Fibroblast of lung (primary cell): Measurements from ENCODE around the gene DOCK4. TPM values are rescaled to one million over a fixed set of nuclear protein-coding genes. Genes with fewer than 3 reads are reported as not detected.

Experiments
- DNase-seq, 2 donors: peaks; one replicate each; pipeline versions ENCODE4 v3.0.0 to v3.0.0-alpha.2; 2010; ENCODE audit warnings: low read depth in 2 of 2
- H2AFZ ChIP-seq: 2 replicates; pipeline ENCODE4 v1.5.1; 2012; ENCODE audit warnings: low read length, control low read depth, inconsistent platforms
- H3K27ac ChIP-seq: 2 replicates; pipeline ENCODE4 v1.5.1; 2011; ENCODE audit warnings: low read length, control low read depth; ENCODE audit not compliant: insufficient read depth
- H3K27me3 ChIP-seq: 2 replicates; pipeline ENCODE4 v1.5.1; 2011; ENCODE audit warnings: mild to moderate bottlenecking, low read length; ENCODE audit not compliant: control insufficient read depth, insufficient read depth
- H3K36me3 ChIP-seq: 2 replicates; pipeline ENCODE4 v1.5.1; 2011; ENCODE audit warnings: low read length; ENCODE audit not compliant: control insufficient read depth, insufficient read depth
- H3K4me1 ChIP-seq: 2 replicates; pipeline ENCODE4 v1.5.1; 2011; ENCODE audit warnings: low read length; ENCODE audit not compliant: control insufficient read depth, insufficient read depth; ENCODE audit errors: extremely low read depth
- H3K4me2 ChIP-seq: 2 replicates; pipeline ENCODE4 v1.5.1; 2011; ENCODE audit warnings: low read length, control low read depth; ENCODE audit not compliant: insufficient read depth; ENCODE audit errors: extremely low read depth
- H3K4me3 ChIP-seq, 4 experiments: fragments of 200-600 bp in 1 of 4; sonication (generic) in 1 of 4; replicated peaks in 1 of 4; 2 replicates each; pipeline ENCODE4 v1.5.1; 2011 to 2016; ENCODE audit warnings: low read length in 4 of 4, low read depth in 3 of 4, mild to moderate bottlenecking in 3 of 4, control low read depth in 2 of 4, inconsistent platforms in 1 of 4, mixed read lengths in 1 of 4; ENCODE audit not compliant: insufficient read depth in 1 of 4; ENCODE audit errors: control extremely low read depth in 1 of 4
- H3K79me2 ChIP-seq: 2 replicates; pipeline ENCODE4 v1.5.1; 2012; ENCODE audit warnings: mild to moderate bottlenecking, low read length, inconsistent platforms; ENCODE audit not compliant: control insufficient read depth, insufficient read depth
- H3K9ac ChIP-seq: 2 replicates; pipeline ENCODE4 v1.5.1; 2011; ENCODE audit warnings: mild to moderate bottlenecking, low read length, control low read depth; ENCODE audit not compliant: insufficient read depth
- H3K9me3 ChIP-seq: 2 replicates; pipeline ENCODE4 v1.5.1; 2012; ENCODE audit warnings: low read depth, low read length; ENCODE audit not compliant: control insufficient read depth, insufficient read depth
- H4K20me1 ChIP-seq: 2 replicates; pipeline ENCODE4 v1.5.1; 2011; ENCODE audit warnings: low read length; ENCODE audit not compliant: control insufficient read depth, insufficient read depth; ENCODE audit errors: extremely low read depth
- EZH2 ChIP-seq: IDR thresholded peaks from 2 replicates; pipeline ENCODE4 v1.5.1; 2012; ENCODE audit warnings: low read length, control low read depth, mild to moderate bottlenecking; ENCODE audit errors: missing control alignments
- polyA plus RNA-seq, 2 donors: library from polyadenylated mRNA; depleted of rRNA in 1 of 2; stranded (reverse) in 1 of 2; unstranded in 1 of 2; fragments of >200 nt; gene quantifications; 2 replicates each; pipeline ENCODE4 v1.2.1, GENCODE V29; 2011 to 2012; ENCODE audit warnings: missing spikeins in 1 of 2
- total RNA-seq: library from RNA; depleted of rRNA; stranded (reverse); fragments of >200 nt; gene quantifications from 2 replicates; pipeline ENCODE4 v1.2.1, GENCODE V29; 2014
- TF ChIP-seq, protein P1 (sequence below), 2 donors: IDR thresholded peaks in 1 of 2; conservative IDR thresholded peaks in 1 of 2; 1 replicate in 1 of 2; 2 replicates in 1 of 2; pipeline ENCODE4 v1.5.1; 2011 to 2012; ENCODE audit warnings: low read length in 2 of 2, control low read depth in 1 of 2, inconsistent platforms in 1 of 2, low read depth in 1 of 2, mild to moderate bottlenecking in 1 of 2

Gene DOCK4
- total and polyA plus RNA-seq, 2 donors (not counting 1 experiment from before 2014, with no cell fraction given), result 20.8 to 39.3 TPM

DNA sequence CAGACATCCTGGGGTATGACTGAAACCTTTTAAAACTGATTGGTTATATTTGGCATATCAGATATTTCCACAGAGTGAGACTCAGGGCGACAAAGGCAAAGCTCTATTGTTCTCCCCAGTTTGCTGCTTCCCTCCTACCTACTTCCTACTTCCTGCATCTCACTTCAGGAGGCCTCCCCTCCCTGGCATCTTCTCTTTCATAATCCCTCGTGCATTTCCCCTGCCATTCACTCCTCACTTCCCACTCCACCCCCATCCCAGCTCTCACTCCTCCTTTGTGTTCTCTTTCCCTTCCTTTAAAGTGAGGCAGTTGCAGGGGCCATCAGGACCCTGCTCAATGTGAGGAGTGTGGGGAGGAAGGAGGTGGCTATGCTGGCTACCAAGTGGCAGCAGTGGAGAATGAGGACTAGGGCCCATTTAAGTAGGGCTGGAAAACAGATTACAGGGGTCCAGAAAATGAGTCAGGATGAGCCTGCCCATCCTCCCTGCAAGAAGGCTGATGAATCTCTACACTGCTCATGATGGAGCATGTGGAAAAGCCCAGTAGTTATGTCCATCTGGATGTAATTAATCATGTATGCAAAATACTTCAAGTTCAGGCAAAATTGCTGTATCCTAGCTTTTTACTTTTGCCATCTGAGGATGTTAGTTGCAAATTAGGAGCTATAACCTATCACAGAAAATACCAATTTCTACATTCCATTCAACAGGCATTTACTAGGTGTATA lies 332.1 kb downstream of the DOCK4 start:
- Histone ChIP-seq H3K27ac (no peak overlapping the region), H4K20me1 (no peaks in the 10 kb centered on the region), H3K4me1 (peaks cover 5% of the 10 kb centered on the region), H3K36me3 (no peaks in the 10 kb centered on the region), H3K27me3 (no peaks in the 10 kb centered on the region), H3K9me3 (no peaks in the 10 kb centered on the region), H3K9ac (no peak overlapping the region), H3K4me2 (no peak overlapping the region), H3K4me3 (no peak overlapping the region), H3K79me2 (no peaks in the 10 kb centered on the region), H2AFZ (peak overlapping the region; percentile 35)
- TF ChIP-seq, protein P1, sequence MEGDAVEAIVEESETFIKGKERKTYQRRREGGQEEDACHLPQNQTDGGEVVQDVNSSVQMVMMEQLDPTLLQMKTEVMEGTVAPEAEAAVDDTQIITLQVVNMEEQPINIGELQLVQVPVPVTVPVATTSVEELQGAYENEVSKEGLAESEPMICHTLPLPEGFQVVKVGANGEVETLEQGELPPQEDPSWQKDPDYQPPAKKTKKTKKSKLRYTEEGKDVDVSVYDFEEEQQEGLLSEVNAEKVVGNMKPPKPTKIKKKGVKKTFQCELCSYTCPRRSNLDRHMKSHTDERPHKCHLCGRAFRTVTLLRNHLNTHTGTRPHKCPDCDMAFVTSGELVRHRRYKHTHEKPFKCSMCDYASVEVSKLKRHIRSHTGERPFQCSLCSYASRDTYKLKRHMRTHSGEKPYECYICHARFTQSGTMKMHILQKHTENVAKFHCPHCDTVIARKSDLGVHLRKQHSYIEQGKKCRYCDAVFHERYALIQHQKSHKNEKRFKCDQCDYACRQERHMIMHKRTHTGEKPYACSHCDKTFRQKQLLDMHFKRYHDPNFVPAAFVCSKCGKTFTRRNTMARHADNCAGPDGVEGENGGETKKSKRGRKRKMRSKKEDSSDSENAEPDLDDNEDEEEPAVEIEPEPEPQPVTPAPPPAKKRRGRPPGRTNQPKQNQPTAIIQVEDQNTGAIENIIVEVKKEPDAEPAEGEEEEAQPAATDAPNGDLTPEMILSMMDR (conservative IDR thresholded peaks at IDR 0.05 in 1 of 2, IDR thresholded peaks at IDR 0.05 in 1 of 2; ENCODE audit: low read depth in 1 of 2, low read length in 2 of 2), result no peak
- TF ChIP-seq EZH2, result no peak
- peak; percentile 24 to 29 for DNase-seq

DNA sequence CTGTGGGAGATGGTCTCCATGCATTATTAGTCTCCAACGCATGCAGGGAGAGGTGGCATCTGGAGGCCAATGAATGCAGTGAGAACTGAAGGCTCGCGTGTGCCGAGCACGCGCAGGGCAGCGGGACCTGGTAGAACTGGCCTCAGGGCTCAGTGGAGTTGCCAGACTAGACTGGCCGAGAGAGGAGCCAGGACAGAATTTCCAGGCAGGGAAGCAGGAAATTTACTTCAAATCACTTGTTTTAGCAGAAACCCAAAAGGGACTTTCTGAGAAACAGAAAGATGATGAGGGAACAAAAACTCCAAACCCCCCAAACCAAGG lies 332.9 kb downstream of the DOCK4 start:
- no peak overlapping the region for H3K27ac ChIP-seq
- no peaks in the 10 kb centered on the region for H3K27me3 ChIP-seq
- H3K79me2 ChIP-seq, result no peaks in the 10 kb centered on the region
- TF ChIP-seq, protein P1 (conservative IDR thresholded peaks at IDR 0.05 in 1 of 2, IDR thresholded peaks at IDR 0.05 in 1 of 2; ENCODE audit: low read depth in 1 of 2, low read length in 2 of 2), result no peak
- TF ChIP-seq EZH2, result no peak
- no peak for DNase-seq
- no peaks in the 10 kb centered on the region for H3K36me3 ChIP-seq
- H2AFZ ChIP-seq, result no peak overlapping the region
- no peaks in the 10 kb centered on the region for H3K9me3 ChIP-seq
- peaks cover 5% of the 10 kb centered on the region for H3K4me1 ChIP-seq
- H4K20me1 ChIP-seq, result no peaks in the 10 kb centered on the region
- no peak overlapping the region for H3K4me2 ChIP-seq
- H3K4me3 ChIP-seq, result no peak overlapping the region
- no peak overlapping the region for H3K9ac ChIP-seq

DNA sequence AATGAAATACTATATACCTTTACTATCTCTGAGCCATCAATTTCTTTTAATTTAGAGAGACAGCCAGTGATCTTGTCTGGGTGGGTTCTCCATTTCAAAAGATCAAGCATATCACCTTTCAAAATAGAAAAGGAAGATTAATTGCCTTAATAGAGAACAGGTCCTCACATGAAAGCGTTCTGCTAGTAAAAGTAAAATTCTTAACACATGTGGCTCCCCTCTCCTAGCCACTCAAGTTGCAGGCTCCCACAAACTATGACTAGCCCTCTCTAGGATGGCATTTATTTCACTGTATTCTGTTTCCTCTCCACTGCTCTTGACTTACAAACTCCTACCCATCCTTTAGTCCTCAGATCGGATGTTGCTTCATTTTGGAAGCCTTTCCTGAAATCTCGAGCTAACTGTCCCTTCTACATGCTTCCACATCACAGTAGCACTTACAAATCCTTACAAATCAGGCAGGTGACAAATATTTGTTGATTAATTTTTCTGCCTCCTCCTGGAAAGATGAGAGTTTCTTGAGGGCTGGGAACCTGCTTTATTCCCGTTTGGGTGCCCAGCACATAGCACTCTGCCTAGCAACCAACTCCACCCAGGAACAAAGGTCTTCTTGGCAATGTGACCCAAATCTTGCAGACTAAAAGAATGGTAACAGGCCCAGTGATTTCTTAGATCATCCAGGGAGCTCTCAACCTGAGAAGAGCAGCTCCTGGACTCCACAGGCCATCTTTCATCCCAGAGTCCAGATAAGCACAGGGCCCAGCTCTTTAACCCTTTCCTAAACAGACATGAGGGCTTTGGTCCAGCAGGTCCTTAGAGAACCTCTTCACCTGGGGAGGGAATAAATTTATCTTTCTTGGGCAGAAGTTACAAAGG lies 333.5 kb downstream of the DOCK4 start:
- H3K4me3 ChIP-seq, result no peak overlapping the region
- H3K27ac ChIP-seq, result no peak overlapping the region
- TF ChIP-seq EZH2, result no peak
- TF ChIP-seq, protein P1 (conservative IDR thresholded peaks at IDR 0.05 in 1 of 2, IDR thresholded peaks at IDR 0.05 in 1 of 2; ENCODE audit: low read depth in 1 of 2, low read length in 2 of 2), result no peak
- H2AFZ ChIP-seq, result no peak overlapping the region
- H3K27me3 ChIP-seq, result no peaks in the 10 kb centered on the region
- no peaks in the 10 kb centered on the region for H3K79me2 ChIP-seq
- no peaks in the 10 kb centered on the region for H3K36me3 ChIP-seq
- DNase-seq, result no peak
- H3K4me1 ChIP-seq, result peaks cover 5% of the 10 kb centered on the region
- no peak overlapping the region for H3K9ac ChIP-seq
- H3K4me2 ChIP-seq, result no peak overlapping the region
- no peaks in the 10 kb centered on the region for H4K20me1 ChIP-seq
- no peaks in the 10 kb centered on the region for H3K9me3 ChIP-seq
